Mucosa of gallbladder (tissue), 1 donor: ENCODE measurements around the gene VGLL2. TPM values are rescaled to one million over a fixed set of nuclear protein-coding genes. Genes with fewer than 3 reads are reported as not detected.
"Not testable (repeated sequence)": the region's sequence is repeated elsewhere in the genome, so short reads cannot be mapped to it uniquely, and the experiment has no call there.

ENCODE experiments used
- DNase-seq: peaks from one replicate; pipeline ENCODE4 v3.0.0-alpha.2; 2020; ENCODE audit warnings: low spot score
- total RNA-seq: library from RNA; stranded (reverse); gene quantifications from one replicate; pipeline ENCODE4 v1.2.1, GENCODE V29; 2021
- donor health status: DM: no; HTN: no; CAD: no.

The VGLL2 gene, protein sequence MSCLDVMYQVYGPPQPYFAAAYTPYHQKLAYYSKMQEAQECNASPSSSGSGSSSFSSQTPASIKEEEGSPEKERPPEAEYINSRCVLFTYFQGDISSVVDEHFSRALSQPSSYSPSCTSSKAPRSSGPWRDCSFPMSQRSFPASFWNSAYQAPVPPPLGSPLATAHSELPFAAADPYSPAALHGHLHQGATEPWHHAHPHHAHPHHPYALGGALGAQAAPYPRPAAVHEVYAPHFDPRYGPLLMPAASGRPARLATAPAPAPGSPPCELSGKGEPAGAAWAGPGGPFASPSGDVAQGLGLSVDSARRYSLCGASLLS
- not detected for total RNA-seq

- DNase-seq = no peak
Observed at GRCh38 chr6:117265410-117266256, at the start of gene VGLL2. Gene VGLL2 (plus strand): TSS chr6:117265558. CDS start chr6:117265764, 206 bp downstream.

GRCh38 chr6:117222861-117223260 is 42.5 kb upstream of the VGLL2 start:
- DNase-seq = no peak

DNA sequence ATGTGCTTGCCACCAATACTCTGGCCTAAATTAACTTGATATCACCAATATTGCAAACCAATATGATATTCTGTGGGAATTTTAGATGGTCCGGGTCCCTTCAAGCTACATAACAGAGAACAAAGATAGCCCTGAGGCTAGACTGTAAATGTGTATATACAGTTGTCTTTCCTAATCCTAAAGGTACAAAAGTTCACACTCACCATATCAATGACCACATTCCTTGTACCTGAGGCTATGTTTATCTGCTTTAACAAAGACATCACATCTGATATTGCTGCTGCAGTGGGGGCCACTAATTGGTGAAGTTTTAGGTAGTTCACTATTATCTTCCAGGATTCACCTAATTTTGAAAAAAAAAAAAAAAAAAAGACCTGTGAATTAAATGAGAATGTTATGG is 38.6 kb upstream of the VGLL2 start:
- no peak for DNase-seq

- DNase-seq = no peak
Observed at GRCh38 chr6:117227245-117227962, 38.0 kb upstream of the VGLL2 start.

- DNase-seq = no peak
Observed at GRCh38 chr6:117228202-117228601, 37.2 kb upstream of the VGLL2 start.

- no peak for DNase-seq
Observed at GRCh38 chr6:117229870-117230269, 35.5 kb upstream of the VGLL2 start.

DNA sequence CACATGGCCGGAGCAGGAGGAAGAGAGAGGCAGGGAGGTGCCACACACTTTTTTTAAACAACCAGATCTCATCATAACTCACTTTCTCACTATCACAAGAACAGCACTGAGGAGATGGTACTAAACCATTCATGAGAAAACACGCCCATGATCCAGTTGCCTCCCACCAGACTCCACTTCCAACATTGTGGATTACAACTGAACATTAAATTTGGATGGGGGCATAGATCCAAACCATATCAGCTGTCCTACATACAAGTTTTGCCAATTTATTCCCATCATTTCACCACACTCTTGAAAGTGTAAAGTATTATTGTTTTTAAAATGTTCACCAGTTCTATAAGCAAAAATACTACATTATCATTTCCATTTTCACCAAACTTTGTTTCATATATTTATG is 33.9 kb upstream of the VGLL2 start:
- DNase-seq = no peak

DNA sequence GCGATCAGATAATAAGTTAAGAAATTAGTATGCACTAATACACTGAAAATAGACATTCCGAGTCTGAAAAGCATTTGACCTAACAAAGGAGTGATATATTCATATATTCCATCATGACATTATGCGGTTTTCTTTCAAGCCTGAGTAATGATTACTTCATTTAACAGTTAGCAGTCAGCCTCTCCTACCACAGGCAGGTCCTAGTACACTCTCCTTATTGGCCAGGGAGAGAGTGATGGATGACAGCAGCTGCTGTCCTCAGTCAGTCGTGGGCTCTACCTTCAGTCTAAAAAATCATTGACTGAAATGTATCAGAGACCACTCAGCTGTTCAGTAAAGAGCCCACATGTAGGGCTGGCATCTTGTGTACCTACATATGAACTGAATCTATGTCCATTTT is 33.2 kb upstream of the VGLL2 start:
- no peak for DNase-seq

GRCh38 chr6:117233145-117233544 is 32.2 kb upstream of the VGLL2 start:
- DNase-seq = no peak

GRCh38 chr6:117237561-117237960 is 27.8 kb upstream of the VGLL2 start:
- DNase-seq = no peak

DNA sequence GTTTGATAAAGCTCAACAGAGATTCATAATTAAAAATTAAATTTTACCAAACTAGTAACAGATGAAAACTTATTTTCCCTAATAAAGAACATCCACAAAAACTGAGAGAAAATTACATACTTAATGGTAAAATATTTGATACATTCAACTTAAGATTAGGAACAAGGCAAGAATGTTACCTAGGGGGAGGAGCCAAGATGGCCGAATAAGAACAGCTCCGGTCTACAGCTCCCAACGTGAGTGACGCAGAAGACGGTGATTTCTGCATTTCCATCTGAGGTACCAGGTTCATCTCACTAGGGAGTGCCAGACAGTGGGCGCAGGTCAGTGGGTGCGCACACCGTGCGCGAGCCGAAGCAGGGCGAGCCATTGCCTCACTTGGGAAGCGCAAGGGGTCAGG is 20.8 kb upstream of the VGLL2 start:
- not testable (repeated sequence) for DNase-seq

- DNase-seq = not testable (repeated sequence)
Observed at GRCh38 chr6:117244979-117245378, 20.4 kb upstream of the VGLL2 start.

- DNase-seq = no peak
Observed at GRCh38 chr6:117253785-117254184, 11.6 kb upstream of the VGLL2 start.

- no peak for DNase-seq
Observed at GRCh38 chr6:117262799-117263198, 2.6 kb upstream of the VGLL2 start.

DNA sequence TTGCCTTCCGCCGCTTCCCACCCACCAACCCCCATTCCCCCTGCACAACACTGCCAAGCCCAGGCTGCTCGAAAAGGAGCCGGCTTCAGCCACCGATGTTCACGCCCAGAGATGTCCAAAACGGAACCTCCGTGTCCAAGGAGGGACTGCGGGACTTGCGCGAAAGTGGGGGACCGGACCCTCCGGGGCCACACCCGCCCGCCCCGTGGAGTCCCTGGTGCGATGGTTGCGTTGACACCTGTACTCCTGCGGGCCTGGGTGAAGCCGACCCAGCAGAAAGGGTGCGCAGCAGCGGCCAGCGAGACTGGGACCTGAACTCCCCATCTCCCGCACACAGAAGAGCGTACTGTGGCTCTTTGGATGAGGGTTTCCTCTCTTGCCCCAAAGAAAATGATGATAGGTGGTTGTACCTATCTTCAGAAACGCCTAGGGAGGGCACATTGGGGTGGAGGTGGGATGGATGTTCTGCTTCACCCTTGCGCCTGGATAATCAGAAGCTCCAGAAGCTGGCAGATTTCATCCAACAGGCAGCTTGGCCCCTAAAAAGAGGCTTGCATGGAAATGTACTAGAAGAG is 1.9 kb upstream of the VGLL2 start:
- no peak for DNase-seq

- DNase-seq = no peak
Observed at GRCh38 chr6:117264369-117264691, 1.0 kb upstream of the VGLL2 start.

- no peak for DNase-seq
Observed at GRCh38 chr6:117264692-117265409, 507 bp upstream of the VGLL2 start.

DNA sequence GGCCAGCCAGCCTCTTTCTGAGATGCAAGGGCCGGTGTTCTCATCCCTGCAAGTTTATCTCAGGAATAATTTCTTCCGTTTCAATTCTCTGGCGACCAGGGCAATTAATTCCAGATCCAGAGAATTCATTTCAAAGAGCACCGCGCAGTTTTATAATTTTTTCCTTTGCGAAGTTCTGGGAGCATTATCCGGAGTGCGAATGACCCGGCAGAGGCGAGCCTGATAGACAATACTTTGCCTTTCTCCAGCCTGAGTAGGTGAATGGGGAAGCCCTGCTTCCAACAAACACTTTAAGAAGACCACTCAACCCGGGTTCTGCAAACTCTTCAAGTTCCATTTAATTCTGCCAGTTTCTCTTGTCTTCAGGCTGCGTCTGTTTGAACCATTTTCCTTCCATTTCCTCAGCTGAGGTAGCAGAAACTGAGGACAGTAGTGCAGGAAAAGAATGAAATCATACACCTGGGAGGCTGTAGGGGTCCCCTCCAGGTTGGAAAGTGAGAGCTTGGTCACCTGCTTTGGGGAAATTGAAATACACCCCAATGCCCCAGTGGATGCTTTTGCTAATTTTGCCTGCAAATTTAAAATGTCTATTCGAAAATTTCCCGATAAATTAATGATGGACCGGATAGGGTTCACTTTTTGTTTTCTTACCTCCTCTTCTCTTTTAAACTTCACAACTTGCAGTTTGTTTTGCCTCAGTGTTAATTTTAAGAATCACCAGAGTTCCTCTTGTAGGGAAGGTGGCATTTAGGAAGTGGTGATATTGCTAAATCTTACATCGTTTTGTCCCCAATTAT is 1.1 kb downstream of the VGLL2 start:
- DNase-seq = no peak

DNA sequence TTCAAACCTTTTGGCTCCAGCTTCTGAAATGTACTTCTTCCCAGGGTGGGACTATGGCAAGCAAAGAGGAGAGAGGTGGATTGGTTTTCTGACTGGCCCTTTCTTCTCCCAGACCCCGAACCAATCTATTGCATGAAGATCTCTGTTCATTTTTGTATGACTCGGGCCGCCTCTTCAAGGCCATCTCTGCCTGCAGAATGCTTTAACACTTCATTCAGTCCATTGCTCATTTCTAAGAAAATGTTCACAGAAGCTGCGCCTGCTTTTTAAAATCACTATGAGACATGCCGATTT is 1.6 kb downstream of the VGLL2 start:
- no peak for DNase-seq

GRCh38 chr6:117267766-117268534 is 2.6 kb downstream of the VGLL2 start:
- DNase-seq = no peak
